ENCODE data around the gene ATP2C1.

DNA sequence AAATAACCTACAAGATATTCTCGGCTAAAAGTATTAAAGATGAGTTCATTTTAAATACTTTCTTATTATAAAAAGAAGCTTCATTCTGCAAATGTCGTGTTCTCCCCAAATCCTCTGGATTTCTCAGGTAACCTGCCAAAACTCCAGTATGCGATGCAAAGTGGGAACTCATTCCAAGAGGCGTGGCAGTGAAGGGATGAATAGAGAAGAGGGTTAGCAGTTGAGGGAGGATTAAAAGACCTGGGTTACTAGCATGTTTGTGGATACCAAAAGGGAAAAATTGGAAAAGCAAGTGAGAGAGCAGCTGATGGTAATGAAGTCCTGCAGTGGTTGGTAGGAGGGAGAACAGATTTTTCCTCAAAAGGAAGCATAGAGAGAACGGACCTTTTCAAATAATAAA lies 61.6 kb downstream of the ATP2C1 start:
- TF ChIP-seq, protein P1, sequence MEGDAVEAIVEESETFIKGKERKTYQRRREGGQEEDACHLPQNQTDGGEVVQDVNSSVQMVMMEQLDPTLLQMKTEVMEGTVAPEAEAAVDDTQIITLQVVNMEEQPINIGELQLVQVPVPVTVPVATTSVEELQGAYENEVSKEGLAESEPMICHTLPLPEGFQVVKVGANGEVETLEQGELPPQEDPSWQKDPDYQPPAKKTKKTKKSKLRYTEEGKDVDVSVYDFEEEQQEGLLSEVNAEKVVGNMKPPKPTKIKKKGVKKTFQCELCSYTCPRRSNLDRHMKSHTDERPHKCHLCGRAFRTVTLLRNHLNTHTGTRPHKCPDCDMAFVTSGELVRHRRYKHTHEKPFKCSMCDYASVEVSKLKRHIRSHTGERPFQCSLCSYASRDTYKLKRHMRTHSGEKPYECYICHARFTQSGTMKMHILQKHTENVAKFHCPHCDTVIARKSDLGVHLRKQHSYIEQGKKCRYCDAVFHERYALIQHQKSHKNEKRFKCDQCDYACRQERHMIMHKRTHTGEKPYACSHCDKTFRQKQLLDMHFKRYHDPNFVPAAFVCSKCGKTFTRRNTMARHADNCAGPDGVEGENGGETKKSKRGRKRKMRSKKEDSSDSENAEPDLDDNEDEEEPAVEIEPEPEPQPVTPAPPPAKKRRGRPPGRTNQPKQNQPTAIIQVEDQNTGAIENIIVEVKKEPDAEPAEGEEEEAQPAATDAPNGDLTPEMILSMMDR (IDR thresholded peaks at IDR 0.05): no peak
- no peak for TF ChIP-seq EZH2 (IDR thresholded peaks at IDR 0.05; ENCODE audit: borderline replicate concordance, insufficient read depth, low read depth, low read length, poor library complexity, severe bottlenecking)

All from B cell (primary cell).